HG02884 (cell line): ENCODE results near the gene FKTN.

Experiments used
- ATAC-seq: cut with Tn5 transposase; IDR thresholded peaks from one replicate; pipeline ENCODE4 v1.9.1; 2021; ENCODE audit warnings: mild to moderate bottlenecking, moderate library complexity; ENCODE audit not compliant: unreplicated experiment

Gene FKTN

DNA sequence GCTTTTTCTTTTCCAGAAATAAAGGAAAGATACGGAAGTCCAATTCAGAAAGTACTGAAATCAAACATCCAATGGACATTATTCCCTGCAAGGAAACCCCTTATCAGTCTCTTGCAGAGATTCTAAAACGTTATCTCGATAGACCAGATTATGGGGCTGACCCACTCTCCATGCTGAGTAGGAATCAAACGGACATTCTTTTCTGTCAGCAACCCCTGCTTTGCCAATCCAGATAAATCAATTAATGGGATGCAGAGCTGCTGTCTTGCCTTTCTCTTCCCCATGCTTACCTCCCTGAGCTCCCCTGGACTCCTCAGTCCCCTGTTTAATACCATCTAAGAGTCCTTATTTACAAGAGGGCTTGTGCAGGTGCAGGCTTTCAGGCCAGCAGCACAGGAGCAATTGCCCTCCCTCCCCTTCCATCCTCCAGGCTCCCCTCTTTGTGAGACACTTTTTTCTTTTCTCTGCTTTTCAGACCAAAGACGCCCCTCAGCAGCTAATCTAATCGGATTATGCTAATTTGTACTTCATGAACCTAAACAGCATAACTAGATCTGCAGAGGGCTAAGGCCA lies 118.5 kb downstream of the FKTN start:
- ATAC-seq, result no peak

DNA sequence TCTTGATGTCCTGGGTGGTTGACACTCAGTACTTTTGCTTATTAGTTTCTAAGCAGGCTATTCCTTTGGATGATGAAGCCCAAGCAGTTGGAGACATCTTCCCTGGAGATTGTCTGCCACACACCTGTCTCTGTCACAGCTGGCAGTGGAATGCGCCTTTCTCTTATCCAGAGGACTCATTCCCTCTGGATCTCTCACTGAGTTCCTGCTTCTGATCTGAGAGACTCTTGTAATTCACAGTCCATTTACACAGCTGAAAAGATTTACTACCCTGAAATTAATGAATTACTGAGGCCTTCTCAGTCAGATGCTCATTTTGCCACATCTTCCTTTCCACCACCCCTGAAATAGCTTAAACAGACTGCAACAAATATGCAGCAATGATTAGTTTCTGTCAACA lies 120.2 kb downstream of the FKTN start:
- ATAC-seq, result no peak

DNA sequence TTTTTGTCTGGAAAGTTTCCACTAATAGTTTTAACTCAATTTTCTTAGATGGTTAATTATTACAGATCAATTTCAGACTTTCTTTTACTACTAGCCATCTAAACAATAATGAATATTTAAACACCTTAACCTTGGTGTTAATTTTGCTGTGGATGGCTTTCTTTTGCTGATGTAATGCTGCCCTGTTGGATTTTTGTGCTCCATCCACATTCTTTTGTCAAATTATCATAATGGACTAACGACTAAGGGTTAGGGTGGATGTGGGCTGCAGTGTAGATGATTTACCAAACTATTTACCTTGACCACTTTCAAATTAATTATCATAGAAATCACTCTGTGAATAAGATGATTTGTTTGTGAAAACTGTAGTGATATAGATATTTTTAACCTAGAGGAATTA lies 120.8 kb downstream of the FKTN start:
- no peak for ATAC-seq

DNA sequence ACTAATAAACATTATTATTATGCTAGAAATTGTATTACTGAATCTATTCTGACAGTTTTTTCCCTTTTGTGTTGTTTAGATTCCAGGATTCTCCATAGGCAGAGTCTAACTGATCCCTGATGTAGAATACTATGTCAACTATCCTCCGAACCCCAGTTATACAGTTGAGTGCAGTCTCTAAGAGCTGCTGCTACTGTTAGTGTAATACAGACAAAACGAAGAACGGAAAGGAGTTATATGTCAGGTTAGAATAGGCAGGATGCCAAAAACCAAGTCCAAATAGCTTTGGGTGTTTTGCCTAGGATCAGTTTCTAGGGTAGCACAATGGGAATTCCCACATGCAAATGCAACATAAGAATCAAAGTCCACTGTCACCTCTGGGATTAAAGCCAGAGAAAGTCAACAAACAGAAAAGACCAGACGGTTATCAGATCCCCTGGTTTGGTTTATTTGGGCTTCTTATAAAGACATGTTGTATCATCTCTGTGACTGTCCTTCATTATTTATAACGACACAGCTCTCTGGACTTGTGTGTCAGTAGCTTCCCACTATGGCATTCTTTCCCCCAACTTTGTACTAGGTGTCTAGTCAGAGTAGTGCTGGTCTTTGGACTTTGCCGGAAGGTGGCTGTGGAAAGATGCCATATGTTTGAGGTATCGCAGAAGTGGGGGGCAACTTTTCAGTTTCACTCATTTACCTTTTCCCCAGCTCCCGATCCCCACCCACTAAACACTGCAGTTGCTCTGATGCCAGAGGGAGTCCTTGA lies 121.5 kb downstream of the FKTN start:
- ATAC-seq, result no peak

DNA sequence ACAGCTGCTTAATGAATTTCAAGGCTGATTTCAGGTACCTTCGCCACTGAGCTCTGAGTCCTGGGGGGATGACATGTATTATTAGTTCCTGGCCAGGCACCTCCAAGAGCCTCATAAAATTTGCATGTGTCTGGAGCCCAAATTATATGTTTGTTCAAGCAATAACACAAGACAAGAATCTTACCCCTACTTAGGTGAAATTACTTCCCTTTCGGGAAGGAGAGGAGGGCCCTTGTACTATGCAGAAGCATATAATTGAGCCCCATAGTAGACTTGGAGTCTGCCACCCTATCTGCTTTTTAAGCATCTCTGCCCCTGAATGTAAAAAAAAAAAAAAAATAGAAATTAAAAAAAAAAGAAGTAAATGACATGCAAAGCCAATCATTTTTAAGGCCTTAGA lies 123.4 kb downstream of the FKTN start:
- no peak for ATAC-seq

DNA sequence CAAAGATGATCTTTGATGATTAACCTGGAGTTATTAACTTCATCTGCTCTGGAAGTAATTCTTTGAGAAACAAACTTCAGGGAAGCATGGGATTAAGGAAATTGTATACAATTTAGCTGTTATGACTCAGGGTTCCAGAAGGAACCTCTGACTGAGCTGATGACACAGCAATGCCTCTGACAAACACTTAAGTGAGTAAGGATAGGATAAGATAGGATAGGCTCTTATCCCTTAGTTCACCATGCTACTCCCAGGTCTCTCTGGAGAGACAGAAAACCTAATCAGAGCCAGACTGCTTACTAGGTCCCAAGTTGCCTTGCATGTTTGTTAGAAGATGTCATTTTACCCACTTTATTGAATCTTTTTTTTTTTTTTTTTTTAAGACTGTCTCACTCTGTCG lies 123.8 kb downstream of the FKTN start:
- ATAC-seq, result no peak

DNA sequence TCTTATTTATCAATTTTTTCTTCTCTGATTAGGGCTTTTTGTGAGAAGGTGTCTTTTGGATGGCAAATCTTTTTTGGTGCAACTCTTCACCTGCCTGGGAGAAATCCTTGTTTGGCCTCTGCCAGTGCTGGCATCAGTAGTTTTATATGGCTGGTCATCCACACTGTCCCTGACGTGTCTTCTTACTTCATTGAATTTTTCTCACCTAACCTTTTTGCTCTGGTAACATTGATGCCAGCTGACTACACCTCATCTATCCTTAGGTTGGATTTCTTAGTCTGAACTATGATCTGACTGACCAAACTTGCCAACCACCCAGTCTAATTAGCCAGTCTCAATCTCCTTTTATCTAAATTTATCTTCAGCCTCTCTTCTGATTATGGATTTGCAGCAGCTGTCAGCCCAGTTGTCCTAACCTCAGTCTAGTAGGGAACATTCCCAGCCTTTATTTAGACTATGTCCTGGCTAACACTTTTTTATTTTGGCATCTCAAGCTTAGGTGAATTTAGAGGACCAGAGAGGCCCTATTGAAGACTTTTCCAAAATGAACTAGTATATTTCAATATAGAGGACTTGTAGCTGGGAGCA lies 125.9 kb downstream of the FKTN start:
- ATAC-seq, result no peak

DNA sequence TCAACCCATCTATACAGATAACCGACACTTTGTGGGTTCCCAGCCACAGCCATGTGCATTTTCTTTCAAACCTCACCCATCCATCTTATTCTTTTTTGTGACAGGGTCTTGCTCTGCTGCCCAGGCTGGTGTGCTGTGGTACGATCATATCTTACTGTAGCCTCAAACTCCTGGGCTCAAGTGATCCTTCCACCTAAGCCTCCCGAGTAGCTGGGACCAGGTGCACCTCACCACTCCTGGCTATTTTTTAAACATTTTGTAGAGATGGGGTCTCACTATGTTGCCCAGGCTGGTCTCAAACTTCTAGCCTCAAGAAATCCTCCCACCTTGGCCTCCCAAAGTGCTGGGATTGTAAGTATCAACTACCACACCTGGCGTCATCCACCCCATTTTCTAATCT lies 129.0 kb downstream of the FKTN start:
- no peak for ATAC-seq
